GM21576 (cell line): ENCODE data around the gene AGBL3.
A peak's percentile ranks its signal among the peaks of the same experiment; 100 is the strongest.
"Not testable (repeated sequence)": the region's sequence is repeated elsewhere in the genome, so short reads cannot be mapped to it uniquely, and the experiment has no call there.

Source experiments
- ATAC-seq: cut with Tn5 transposase; IDR thresholded peaks from one replicate; pipeline ENCODE4 v1.9.1; 2021; ENCODE audit warnings: mild to moderate bottlenecking, moderate library complexity; ENCODE audit not compliant: unreplicated experiment

AGBL3 gene

DNA sequence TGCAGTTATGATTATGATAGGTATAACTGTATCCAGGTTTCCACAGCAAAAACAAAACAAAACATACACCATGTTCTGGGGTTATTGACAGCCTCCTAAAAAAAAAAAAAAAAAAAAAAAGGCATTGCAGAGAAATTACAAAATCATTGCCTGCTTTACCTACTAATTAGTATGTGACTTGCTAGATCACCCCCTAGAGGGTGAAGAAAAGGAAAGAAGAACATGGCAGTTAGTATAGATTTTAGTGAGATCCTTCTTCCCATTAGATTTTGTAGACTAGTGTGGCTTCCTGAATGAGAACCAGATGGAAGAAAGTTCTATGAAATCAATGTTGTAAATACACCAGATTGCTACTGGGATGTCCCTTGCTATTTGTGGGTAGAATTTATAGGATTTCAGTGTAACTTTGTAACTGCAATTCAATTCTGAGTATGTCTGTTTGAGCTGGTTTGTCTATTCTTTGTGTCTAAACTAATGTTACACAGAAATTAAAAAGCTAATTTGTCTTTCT, 24.0 kb upstream of the AGBL3 start:
- ATAC-seq, result no peak

DNA sequence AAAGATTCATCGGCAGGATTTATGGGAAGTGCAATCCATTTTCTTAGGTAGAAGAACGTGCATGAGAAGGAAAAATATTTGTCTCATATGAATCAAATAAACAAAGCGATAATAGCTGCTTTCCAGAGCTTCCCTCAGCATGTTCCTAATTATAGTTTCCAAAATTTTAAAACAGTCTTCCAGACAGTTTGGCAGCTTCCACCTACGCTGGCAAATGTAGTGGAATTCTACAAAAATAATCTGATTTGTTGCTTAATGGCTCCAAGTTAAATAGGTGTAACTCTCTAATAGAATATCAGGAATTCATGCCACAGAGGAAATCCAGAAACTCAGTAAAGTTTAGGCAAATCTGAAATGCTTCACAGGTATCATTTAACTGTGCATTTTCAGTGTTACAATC, 23.3 kb upstream of the AGBL3 start:
- no peak for ATAC-seq

- no peak for ATAC-seq
These were observed 19.6 kb upstream of the AGBL3 start for GRCh38 chr7:134966691-134967090.

DNA sequence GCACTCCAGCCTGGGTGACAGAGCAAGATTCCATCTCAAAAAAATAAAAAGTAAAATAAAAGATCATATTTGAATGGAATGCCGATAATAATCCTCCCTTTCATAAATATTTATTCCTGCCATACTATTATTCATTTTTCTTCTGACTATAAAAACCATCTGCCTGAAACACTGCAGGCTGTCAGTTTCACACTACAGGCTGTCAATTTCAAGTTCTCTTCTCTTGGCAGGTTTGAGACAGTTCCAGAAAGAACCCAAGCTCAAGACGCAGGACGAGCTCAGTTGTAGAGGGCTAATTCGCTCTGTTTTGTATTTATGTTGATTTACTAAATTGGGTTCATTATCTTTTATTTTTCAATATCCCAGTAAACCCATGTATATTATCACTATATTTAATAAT, 18.2 kb upstream of the AGBL3 start:
- no peak for ATAC-seq

- ATAC-seq, result not testable (repeated sequence)
These were observed 4.7 kb upstream of the AGBL3 start for GRCh38 chr7:134981645-134982044.

DNA sequence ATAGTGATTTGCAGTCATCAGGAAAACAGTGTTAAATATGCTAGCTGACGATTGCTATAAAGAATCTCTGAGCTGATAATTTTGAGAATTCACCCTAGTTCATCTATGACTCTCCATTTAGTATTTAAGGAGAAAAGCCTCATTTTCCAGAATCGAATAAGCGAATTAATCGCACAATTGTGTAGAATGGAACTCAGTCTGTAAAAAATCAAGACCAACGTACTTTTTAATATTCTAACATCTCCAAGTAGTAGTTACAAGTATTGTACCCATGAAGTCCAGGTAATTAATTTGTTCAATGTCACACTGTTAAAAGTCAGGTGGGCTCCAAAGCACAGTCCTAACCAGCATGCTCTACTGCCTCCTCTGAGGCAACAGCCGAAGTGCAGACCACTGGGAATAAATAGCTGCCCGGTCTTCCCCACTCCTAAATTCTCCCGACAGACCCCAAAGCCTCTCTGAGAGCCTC, 380 bp upstream of the AGBL3 start:
- ATAC-seq, result peak; percentile 34

GRCh38 chr7:134988161-134988560, 1.9 kb downstream of the AGBL3 start:
- no peak for ATAC-seq

- ATAC-seq, result no peak
These were observed 5.4 kb downstream of the AGBL3 start for GRCh38 chr7:134991469-134992339.

- ATAC-seq, result peak; percentile 68
These were observed 6.4 kb downstream of the AGBL3 start for GRCh38 chr7:134992626-134993179.

GRCh38 chr7:134993877-134994456, 7.7 kb downstream of the AGBL3 start:
- ATAC-seq, result no peak

DNA sequence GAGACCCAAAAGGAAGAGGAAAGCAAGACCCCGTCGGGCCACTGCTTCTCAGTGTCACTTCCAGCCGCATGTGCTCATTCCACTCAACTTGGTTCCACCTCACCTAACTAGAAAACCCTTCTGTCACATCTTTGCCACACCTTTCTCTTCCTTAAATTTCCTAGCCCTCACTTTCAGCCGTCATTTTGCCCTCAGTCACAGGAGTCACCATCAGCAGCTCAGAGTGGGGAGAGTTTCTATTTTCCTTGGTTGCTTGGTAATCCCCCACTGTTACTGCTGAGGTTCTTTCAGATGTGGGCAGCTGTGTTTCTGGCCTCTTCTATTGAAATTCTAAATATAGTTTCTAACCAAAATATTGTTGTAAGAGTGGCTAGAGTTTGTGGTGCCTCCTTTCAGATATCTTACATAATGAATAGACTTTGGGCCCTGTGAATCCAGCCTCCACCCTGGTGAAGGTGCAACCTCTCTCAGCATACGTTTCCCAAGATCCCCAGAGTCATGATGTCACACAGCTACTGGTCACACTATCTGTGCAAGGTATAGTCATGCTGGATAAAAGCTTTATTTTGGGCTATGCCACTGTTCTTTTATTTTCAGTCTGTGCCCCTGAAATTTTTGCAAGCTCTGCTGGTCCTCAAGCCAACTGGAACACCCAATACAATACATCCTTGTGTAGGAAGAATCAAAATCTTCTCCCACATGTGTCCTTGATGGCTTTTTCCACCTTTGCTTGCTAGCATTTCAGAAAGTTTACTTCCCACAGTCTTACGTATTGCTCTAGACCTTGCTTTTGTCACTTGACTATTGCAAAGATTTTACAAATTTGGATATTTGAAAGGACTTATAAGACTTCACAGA, 9.2 kb downstream of the AGBL3 start:
- peak; percentile 42 for ATAC-seq

GRCh38 chr7:134996097-134996550, 9.8 kb downstream of the AGBL3 start:
- ATAC-seq, result peak; percentile 42

DNA sequence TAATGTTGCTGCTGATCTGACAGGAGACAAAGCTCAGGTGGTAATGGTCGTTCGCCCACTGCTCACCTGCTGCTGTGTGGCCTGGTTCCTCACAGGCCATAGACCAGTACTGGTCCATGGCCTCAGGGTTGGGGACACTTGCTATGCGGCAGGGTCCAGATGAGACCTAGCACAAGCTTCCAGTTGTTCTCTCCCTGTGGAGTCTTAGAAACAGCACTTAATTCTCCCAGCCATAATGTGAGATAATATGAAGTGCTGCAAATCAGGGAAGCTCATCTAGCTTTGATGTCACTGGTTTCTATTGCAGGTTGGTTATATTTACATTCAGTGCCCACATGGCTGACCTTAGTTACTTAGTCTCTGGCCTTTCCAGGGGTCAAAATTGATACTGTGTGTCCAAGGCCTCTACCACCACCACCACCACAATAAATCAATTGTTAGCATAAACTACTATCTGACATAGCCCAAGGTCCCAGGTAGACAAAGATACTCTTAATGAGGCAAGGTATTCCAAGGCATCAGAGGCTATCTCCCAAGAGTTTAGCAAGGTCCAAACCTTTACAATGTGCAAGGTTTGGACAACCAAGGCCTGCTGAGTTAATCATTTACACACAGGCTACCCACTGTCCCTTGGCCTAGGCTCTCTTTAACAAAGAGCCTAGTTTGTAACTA, 11.0 kb downstream of the AGBL3 start:
- ATAC-seq, result no peak

DNA sequence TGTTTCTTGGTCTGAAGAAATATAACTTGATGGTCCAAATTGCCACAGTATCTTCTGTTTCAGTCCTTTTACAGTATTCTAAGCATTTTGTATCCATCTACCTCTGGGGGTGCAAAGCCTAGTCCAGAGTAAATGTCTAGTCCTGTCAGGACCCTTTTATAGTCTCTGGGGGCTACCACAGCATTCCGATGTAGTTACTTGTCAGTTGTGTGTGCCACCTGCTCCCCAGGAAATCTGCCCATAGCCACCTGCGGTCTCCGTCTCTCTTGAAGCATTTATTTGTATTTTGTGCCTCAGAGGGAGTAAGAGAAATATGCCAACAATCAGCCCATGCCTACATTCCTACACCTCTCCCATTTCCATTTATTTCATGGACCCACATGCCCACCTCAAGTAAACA, 12.8 kb downstream of the AGBL3 start:
- no peak for ATAC-seq

DNA sequence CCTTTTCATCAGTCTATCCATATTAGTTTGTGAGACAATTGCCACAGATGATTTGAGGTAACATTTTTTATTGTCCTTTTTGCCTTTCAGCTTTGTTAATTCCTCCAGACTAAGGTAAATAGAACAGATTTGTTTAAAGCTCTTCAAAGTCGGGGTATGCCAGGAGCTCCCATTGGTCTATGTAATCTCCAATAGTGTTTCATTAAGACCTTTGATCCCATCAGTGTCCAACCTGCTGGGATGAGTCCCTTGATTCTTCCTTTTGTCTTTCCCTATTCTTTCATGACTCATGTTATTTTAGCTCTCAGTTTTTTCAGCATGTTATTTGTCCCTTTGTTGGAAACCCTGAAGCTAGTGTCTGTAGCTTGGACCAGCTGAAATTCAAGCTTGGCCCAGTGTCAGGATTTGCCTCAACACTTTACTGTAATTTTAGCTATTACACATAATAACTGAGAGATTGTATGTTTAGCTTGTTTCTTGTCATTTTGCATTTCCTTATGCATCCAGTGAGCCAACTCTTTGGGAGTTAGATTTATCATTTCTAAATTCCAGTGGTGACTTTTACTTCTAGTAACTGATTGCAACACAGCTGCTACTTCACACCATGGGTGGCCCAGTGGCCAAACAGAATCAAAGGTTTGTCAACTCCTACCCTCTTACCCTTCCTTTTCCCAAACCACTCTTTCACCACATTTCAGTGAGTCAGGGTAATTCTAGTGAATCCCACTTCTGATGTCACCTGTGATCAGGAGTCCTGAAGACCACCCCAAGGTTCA, 15.3 kb downstream of the AGBL3 start:
- ATAC-seq, result no peak

DNA sequence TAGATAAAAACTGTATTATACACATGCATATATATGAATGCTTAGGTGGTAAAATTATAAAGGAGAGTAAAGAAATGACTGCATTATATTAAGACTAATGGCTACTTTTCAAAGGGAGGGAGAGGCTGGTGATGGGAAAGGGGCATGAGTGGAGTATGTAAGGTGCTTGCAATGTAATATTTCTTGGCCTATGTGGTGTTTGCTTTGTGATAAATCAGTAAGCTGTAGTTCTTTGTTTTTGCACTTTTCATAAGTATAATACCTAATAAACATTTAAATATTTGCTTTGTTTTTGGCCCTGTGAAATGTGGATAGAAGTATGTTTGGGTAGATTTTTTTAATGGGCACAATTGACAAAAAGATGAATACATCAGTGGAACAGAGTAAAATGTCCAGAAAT, 25.9 kb downstream of the AGBL3 start:
- ATAC-seq, result no peak

DNA sequence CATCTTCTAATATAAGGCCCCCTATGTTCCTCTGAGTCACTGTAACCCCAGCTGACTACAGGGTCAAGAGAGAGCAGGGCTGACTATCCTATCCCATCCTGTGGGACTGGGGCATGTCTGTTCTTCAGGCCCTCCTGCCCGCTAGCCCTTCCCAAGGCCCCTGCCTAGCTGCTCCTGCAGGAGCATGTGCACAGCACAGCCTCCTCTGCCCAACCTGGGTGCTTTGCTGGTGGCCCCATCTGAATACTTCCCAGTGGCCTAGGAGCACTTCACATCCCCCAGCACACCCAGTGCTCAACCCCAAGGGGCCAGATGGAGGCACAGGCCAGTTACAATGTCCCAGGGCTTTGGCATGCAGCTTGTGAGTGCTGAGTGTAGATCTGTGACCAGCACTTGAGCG, 37.3 kb downstream of the AGBL3 start:
- ATAC-seq, result no peak

DNA sequence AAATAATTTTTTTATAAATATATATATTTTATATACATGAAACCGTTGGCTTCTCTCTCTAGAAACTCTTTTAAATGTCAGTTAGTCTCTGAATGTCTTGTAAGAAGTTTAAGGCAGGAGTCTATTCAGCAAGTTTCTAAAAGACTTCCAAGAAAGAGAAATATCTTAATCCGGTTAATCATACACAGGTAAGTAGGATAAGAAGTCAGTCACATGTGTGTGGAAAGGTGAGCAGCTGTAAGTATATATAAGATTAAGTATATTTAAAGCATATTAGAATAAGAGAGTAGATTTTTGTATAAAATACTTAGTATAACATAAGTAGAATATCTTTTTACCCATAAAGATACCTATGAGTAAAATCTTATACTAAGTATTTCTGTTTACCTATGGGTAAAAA, 48.9 kb downstream of the AGBL3 start:
- no peak for ATAC-seq

DNA sequence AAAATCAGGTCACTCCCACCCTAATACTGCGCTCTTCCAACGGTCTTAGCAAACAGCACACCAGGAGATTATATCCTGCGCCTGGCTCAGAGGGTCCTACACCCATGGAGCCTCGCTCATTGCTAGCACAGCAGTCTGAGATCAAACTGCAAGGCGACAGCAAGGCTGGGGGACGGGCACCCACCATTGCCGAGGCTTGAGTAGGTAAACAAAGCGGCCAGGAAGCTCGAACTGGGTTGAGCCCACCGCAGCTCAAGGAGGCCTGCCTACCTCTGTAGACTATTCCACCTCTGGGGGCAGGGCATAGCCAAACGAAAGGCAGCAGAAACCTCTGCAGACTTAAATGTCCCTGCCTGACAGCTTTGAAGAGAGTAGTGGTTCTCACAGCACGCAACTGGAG, 80.7 kb downstream of the AGBL3 start:
- not testable (repeated sequence) for ATAC-seq

DNA sequence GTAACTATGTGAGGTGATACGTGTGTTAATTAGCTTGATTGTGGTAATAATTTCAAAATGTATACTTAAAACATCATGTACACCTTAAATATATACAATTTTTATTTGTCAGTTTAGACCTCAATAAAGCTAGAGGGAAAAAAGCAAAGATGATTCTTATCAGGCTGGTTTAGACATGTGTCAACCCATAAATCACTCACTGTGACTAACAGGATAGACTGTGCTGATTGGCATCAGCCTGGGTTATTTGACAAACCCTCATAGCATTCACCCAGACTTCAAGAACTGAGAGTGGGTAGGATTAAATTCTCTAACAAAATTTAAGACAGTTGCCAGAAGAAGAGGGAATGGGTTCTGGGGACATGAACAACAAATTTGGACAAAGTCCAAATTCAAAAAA, 87.8 kb downstream of the AGBL3 start:
- ATAC-seq, result no peak
